Keratinocyte (primary cell): Measurements from ENCODE around the gene DRG2.

Source experiments
- CTCF ChIP-seq, 3 experiments: IDR thresholded peaks in 1 of 3; conservative IDR thresholded peaks in 1 of 3; optimal IDR thresholded peaks in 1 of 3; 2 replicates in 2 of 3; 3 replicates in 1 of 3; pipeline versions ENCODE3 to v1.5.1; 2011; ENCODE audit warnings: low read length in 3 of 3, mild to moderate bottlenecking in 3 of 3, moderate library complexity in 2 of 3, control low read depth in 1 of 3, inconsistent platforms in 1 of 3; ENCODE audit not compliant: insufficient read depth in 2 of 3; ENCODE audit errors: extremely low read depth in 1 of 3
- EZH2 ChIP-seq: IDR thresholded peaks from one replicate; pipeline ENCODE4 v1.6.1; 2012; ENCODE audit warnings: inconsistent platforms, mild to moderate bottlenecking, low read length, moderate library complexity

- no peak for TF ChIP-seq CTCF (optimal IDR thresholded peaks at IDR 0.05 in 1 of 3, IDR thresholded peaks at IDR 0.05 in 1 of 3, conservative IDR thresholded peaks at IDR 0.05 in 1 of 3; ENCODE audit: extremely low read depth in 1 of 3, insufficient read depth in 2 of 3, low read length in 3 of 3)
- TF ChIP-seq EZH2: no peak
Observed at GRCh38 chr17:18140648-18141047, 52.9 kb downstream of the DRG2 start.
